Spinal cord (tissue), 10 donors: Measurements from ENCODE around the gene UBE2B. TPM values are rescaled to one million over a fixed set of nuclear protein-coding genes. Genes with fewer than 3 reads are reported as not detected.
"Not testable (repeated sequence)": the region's sequence is repeated elsewhere in the genome, so short reads cannot be mapped to it uniquely, and the experiment has no call there.

Source experiments
- DNase-seq, 6 donors: peaks; one replicate each; pipeline versions ENCODE4 v3.0.0 to v3.0.0-alpha.2; 2013 to 2015; ENCODE audit warnings: low spot score in 6 of 6, low read depth in 4 of 6
- H3K27ac ChIP-seq: one replicate; pipeline ENCODE4 v1.5.1; 2013; ENCODE audit warnings: low read depth, low read length, control low read depth
- H3K27me3 ChIP-seq: one replicate; pipeline ENCODE4 v1.6.1; 2013; ENCODE audit warnings: low read length; ENCODE audit not compliant: control insufficient read depth, insufficient read depth
- H3K36me3 ChIP-seq: one replicate; pipeline ENCODE4 v1.6.1; 2013; ENCODE audit warnings: low read length; ENCODE audit not compliant: control insufficient read depth, insufficient read depth
- H3K4me1 ChIP-seq: one replicate; pipeline ENCODE4 v1.6.1; 2013; ENCODE audit warnings: low read length; ENCODE audit not compliant: control insufficient read depth, insufficient read depth
- H3K4me3 ChIP-seq: one replicate; pipeline ENCODE4 v1.5.1; 2013; ENCODE audit warnings: low read depth, low read length, control low read depth
- H3K9me3 ChIP-seq: one replicate; pipeline ENCODE4 v1.6.1; 2013; ENCODE audit warnings: low read length; ENCODE audit not compliant: control insufficient read depth, insufficient read depth
- WGBS: methylation state at CpG from one replicate; pipeline ENCODE4 v1.1.5; 2013; ENCODE audit warnings: missing lambda C conversion rate; ENCODE audit not compliant: insufficient coverage; 5-methylcytosine and 5-hydroxymethylcytosine counted together
- polyA plus RNA-seq, 2 donors: library from polyadenylated mRNA; unstranded; fragments of 120-200 nt; gene quantifications; one replicate each; pipeline ENCODE4 v1.2.1, GENCODE V29; 2013; ENCODE audit not compliant: insufficient read length in 2 of 2
- total RNA-seq, 2 donors: library from RNA; depleted of rRNA in 1 of 2; stranded (reverse); fragments of 120-200 nt in 1 of 2; fragments of >200 nt in 1 of 2; gene quantifications; one replicate each; pipeline versions ENCODE4 v1.2.3 to v1.2.4, GENCODE V29; 2013 to 2014
- donor health status: healthy.

The UBE2B gene
- total and polyA plus RNA-seq, 4 donors = 20.8 to 123 (median 96.1) TPM

- H3K4me1 ChIP-seq = peaks cover 18% of the 10 kb centered on the region
- H3K27me3 ChIP-seq = no peaks in the 10 kb centered on the region
- no peak overlapping the region for H3K27ac ChIP-seq
- H3K4me3 ChIP-seq = no peak overlapping the region
- peaks cover 5% of the 10 kb centered on the region for H3K36me3 ChIP-seq
- DNase-seq = no peak
- H3K9me3 ChIP-seq = no peaks in the 10 kb centered on the region
- no CpG with 5 or more reads among the region's 2 CpGs for WGBS
Observed at GRCh38 chr5:134413046-134413445, 41.7 kb downstream of the UBE2B start.

GRCh38 chr5:134417707-134418106 lies 46.3 kb downstream of the UBE2B start:
- DNase-seq = no peak
- Histone ChIP-seq H3K27me3 (no peaks in the 10 kb centered on the region), H3K27ac (no peak overlapping the region), H3K4me3 (no peak overlapping the region), H3K36me3 (no peaks in the 10 kb centered on the region), H3K9me3 (peaks cover 3% of the 10 kb centered on the region), H3K4me1 (no peaks in the 10 kb centered on the region)

GRCh38 chr5:134418958-134419357 lies 47.6 kb downstream of the UBE2B start:
- DNase-seq = no peak
- no CpG with 5 or more reads among the region's 3 CpGs for WGBS
- Histone ChIP-seq H3K9me3 (peaks cover 3% of the 10 kb centered on the region), H3K4me1 (no peaks in the 10 kb centered on the region), H3K27ac (no peak overlapping the region), H3K36me3 (no peaks in the 10 kb centered on the region), H3K27me3 (no peaks in the 10 kb centered on the region), H3K4me3 (no peak overlapping the region)

DNA sequence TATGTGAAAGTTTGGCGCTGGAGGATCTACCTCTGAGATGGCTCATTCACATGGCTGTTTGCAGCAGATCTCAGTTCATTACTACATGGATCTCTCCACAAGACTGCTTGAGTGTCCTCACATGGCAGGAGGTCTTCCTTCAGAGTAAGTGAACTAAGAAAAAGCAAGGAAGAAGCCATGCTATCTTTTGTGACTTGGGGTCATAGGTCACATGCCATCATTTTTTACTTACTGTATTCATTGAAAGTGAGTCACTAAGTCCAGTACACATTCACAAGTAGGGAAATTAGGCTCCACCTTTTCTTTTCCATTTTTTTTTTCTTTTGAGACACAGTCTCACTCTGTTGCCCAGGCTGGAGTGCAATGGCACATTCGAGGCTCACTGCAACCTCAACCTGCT lies 49.0 kb downstream of the UBE2B start:
- no peak for DNase-seq
- H3K36me3 ChIP-seq = no peaks in the 10 kb centered on the region
- H3K4me1 ChIP-seq = no peaks in the 10 kb centered on the region
- 91% methylated on average over 1 of the region's 2 CpGs for WGBS
- peaks cover 3% of the 10 kb centered on the region for H3K9me3 ChIP-seq
- H3K27ac ChIP-seq = no peak overlapping the region
- H3K4me3 ChIP-seq = no peak overlapping the region
- H3K27me3 ChIP-seq = no peaks in the 10 kb centered on the region

DNA sequence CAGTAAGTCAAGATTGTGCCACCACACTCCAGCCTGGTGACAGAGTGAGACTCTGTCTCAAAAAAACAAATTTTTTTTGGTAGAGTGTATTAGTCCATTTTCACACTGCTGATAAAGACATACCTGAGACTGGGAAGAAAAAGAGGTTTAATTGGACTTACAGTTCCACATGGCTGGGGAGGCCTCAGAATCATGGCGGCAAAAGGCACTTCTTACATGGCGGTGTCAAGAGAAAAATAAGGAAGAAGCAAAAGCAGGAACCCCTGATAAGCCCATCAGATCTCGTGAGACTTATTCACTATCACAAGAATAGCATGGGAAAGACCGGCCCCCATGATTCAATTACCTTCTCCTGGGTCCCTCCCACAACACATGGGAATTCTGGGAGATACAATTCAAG lies 49.7 kb downstream of the UBE2B start:
- not testable (repeated sequence) for H3K9me3 ChIP-seq, H3K4me1 ChIP-seq, H3K4me3 ChIP-seq, H3K36me3 ChIP-seq, H3K27ac ChIP-seq, DNase-seq, H3K27me3 ChIP-seq
- WGBS = no CpG with 5 or more reads among the region's 4 CpGs

DNA sequence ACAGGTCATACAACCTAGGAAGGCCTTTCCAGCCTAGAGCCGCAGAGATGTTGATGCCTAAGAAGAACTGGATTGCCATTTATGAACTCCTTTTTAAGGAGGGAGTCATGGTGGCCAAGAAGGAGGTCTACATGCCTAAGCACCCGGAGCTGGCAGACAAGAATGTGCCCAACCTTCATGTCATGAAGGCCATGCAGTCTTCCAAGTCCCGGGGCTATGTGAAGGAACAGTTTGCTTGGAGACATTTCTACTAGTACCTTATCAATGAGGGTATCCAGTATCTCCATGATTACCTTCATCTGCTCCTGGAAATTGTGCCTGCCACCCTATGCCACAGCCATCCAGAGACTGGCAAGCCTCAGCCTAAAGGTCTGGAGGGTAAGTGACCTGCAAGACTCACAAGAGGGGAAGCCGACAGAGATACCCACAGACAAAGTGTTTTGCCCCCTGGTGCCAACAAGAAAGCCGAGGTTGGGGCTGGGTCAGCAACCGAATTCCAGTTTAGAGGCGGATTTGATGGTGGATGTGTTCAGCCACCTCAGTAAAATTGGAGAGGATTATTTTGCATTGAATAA lies 51.5 kb downstream of the UBE2B start:
- WGBS = 67% methylated on average over 1 of the region's 7 CpGs
- H3K27me3 ChIP-seq = no peaks in the 10 kb centered on the region
- no peaks in the 10 kb centered on the region for H3K36me3 ChIP-seq
- H3K27ac ChIP-seq = no peak overlapping the region
- no peaks in the 10 kb centered on the region for H3K4me1 ChIP-seq
- peaks cover 3% of the 10 kb centered on the region for H3K9me3 ChIP-seq
- no peak for DNase-seq
- no peak overlapping the region for H3K4me3 ChIP-seq

- WGBS = no CpG with 5 or more reads among the region's 2 CpGs
- Histone ChIP-seq H3K9me3 (peaks cover 3% of the 10 kb centered on the region), H3K27ac (no peak overlapping the region), H3K4me3 (no peak overlapping the region), H3K4me1 (no peaks in the 10 kb centered on the region), H3K27me3 (no peaks in the 10 kb centered on the region), H3K36me3 (no peaks in the 10 kb centered on the region)
- DNase-seq = no peak
Observed at GRCh38 chr5:134423376-134423775, 52.0 kb downstream of the UBE2B start.

- H3K4me1 ChIP-seq = no peaks in the 10 kb centered on the region
- H3K4me3 ChIP-seq = no peak overlapping the region
- no peak for DNase-seq
- H3K36me3 ChIP-seq = no peaks in the 10 kb centered on the region
- 81% methylated on average over 7 of the region's 7 CpGs for WGBS
- no peak overlapping the region for H3K27ac ChIP-seq
- H3K27me3 ChIP-seq = no peaks in the 10 kb centered on the region
- H3K9me3 ChIP-seq = no peaks in the 10 kb centered on the region
Observed at GRCh38 chr5:134426361-134426760, 55.0 kb downstream of the UBE2B start.

DNA sequence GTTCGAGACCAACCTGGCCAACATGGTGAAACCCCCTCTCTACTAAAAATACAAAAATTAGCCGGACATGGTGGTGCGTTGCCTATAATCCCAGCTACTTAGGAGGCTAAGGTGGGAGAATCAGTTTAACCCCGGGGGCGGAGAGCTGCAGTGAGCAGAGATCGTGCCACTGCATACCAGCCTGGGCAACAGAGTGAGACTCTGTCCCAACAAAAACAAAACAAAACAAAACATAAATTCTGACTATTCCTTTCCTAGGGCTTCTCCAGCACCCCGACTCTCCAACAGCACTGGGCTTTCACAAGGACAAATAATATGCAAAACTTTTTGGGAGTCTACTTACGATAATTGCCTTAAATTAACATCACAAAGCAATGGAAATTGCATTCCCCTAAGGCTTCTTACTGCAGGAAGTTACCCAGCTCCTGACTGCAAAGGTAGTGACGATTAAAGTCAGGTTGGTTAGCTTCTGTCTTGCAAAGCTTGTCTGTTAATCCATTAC lies 56.2 kb downstream of the UBE2B start:
- H3K27me3 ChIP-seq = no peaks in the 10 kb centered on the region
- H3K4me3 ChIP-seq = no peak overlapping the region
- no peak for DNase-seq
- H3K27ac ChIP-seq = no peak overlapping the region
- 48% methylated on average over 6 of the region's 9 CpGs for WGBS
- H3K9me3 ChIP-seq = no peaks in the 10 kb centered on the region
- no peaks in the 10 kb centered on the region for H3K36me3 ChIP-seq
- H3K4me1 ChIP-seq = no peaks in the 10 kb centered on the region

GRCh38 chr5:134430001-134430569 lies 58.7 kb downstream of the UBE2B start:
- DNase-seq = no peak
- Histone ChIP-seq H3K27me3 (no peaks in the 10 kb centered on the region), H3K27ac (no peak overlapping the region), H3K4me1 (no peaks in the 10 kb centered on the region), H3K36me3 (no peaks in the 10 kb centered on the region), H3K4me3 (no peak overlapping the region), H3K9me3 (no peaks in the 10 kb centered on the region)
- WGBS = no CpG with 5 or more reads among the region's 5 CpGs
